K562 (cell line): Measurements from ENCODE around the gene INPP1. TPM values are rescaled to one million over a fixed set of nuclear protein-coding genes. Genes with fewer than 3 reads are reported as not detected.

Source experiments
- ATF3 ChIP-seq, 2 experiments: fragments of 450-650 bp in 1 of 2; sonication (generic) in 1 of 2; formaldehyde crosslinking in 1 of 2; IDR thresholded peaks in 1 of 2; conservative IDR thresholded peaks in 1 of 2; 2 replicates each; pipeline versions ENCODE4 v1.6.1 to v1.8.1; 2016 to 2023; ENCODE audit warnings: mild to moderate bottlenecking in 2 of 2, moderate library complexity in 2 of 2, inconsistent platforms in 1 of 2, missing genetic modification reagents in 1 of 2
- BRD4 ChIP-seq: fragments of 200-600 bp; sonication (generic); IDR thresholded peaks from 2 replicates; pipeline ENCODE4 v1.6.1; 2017; ENCODE audit warnings: inconsistent platforms
- CTCFL ChIP-seq: IDR thresholded peaks from 2 replicates; pipeline ENCODE4 v1.6.1; 2011; ENCODE audit warnings: borderline replicate concordance, low read depth, mild to moderate bottlenecking, moderate library complexity, low read length; ENCODE audit not compliant: insufficient read depth, poor library complexity, severe bottlenecking
- EP300 ChIP-seq: IDR thresholded peaks from 2 replicates; pipeline ENCODE4 v1.6.1; 2012; ENCODE audit warnings: low read length, improper control_type of control experiment
- EP400 ChIP-seq: fragments of 450-650 bp; IDR thresholded peaks from 2 replicates; pipeline ENCODE4 v1.6.1; 2017; ENCODE audit warnings: antibody characterized with exemption, mild to moderate bottlenecking, moderate library complexity
- HBP1 ChIP-seq: fragments of 450-650 bp; formaldehyde crosslinking; IDR thresholded peaks from 2 replicates; pipeline ENCODE4 v1.4.0; 2022; ENCODE audit warnings: missing genetic modification characterization
- HNRNPH1 ChIP-seq: fragments of 200-400 bp; formaldehyde crosslinking; optimal IDR thresholded peaks from 2 replicates; pipeline ENCODE3; 2017; ENCODE audit warnings: low read depth, mild to moderate bottlenecking, low read length, moderate library complexity
- JUND ChIP-seq, 2 experiments: IDR thresholded peaks; 2 replicates in 1 of 2; 3 replicates in 1 of 2; pipeline ENCODE4 v1.6.1; 2011; ENCODE audit warnings: borderline replicate concordance in 2 of 2, low read depth in 2 of 2, low read length in 2 of 2, improper control_type of control experiment in 1 of 2, missing biosample characterization in 1 of 2, missing genetic modification characterization in 1 of 2, missing genetic modification reagents in 1 of 2
- MAX ChIP-seq: sonication (generic); formaldehyde crosslinking; IDR thresholded peaks from 2 replicates; pipeline ENCODE4 v1.9.0; 2022; ENCODE audit warnings: mild to moderate bottlenecking, missing genetic modification reagents
- POLR2AphosphoS2 ChIP-seq: IDR thresholded peaks from 2 replicates; pipeline ENCODE4 v1.6.1; 2012; ENCODE audit warnings: low read length, improper control_type of control experiment
- SMC3 ChIP-seq: conservative IDR thresholded peaks from 2 replicates; pipeline ENCODE4 v1.6.1; 2011; ENCODE audit warnings: low read depth, low read length, improper control_type of control experiment; ENCODE audit not compliant: insufficient read depth
- TCF7 ChIP-seq: sonication (generic); IDR thresholded peaks from 2 replicates; pipeline ENCODE4 v1.6.1; 2016; ENCODE audit warnings: antibody characterized with exemption, borderline replicate concordance
- ZFP36 ChIP-seq: fragments of 150-350 bp; IDR thresholded peaks from 2 replicates; pipeline ENCODE4 v1.6.1; 2018; ENCODE audit warnings: low read length, low read depth; ENCODE audit not compliant: partially characterized antibody
- ZFPM2 ChIP-seq: fragments of 250-450 bp; sonication (Bioruptor Pico); IDR thresholded peaks from 2 replicates; pipeline ENCODE4 v1.5.1; 2022; ENCODE audit warnings: mild to moderate bottlenecking
- ZNF57 ChIP-seq: fragments of 450-650 bp; formaldehyde crosslinking; IDR thresholded peaks from 2 replicates; pipeline ENCODE4 v1.4.0; 2020; ENCODE audit warnings: mild to moderate bottlenecking, moderate library complexity
- ZNF589 ChIP-seq: fragments of 200-800 bp; sonication (Bioruptor generic); IDR thresholded peaks from 2 replicates; pipeline ENCODE4 v1.6.1; 2016; ENCODE audit warnings: low read depth, missing genetic modification characterization, missing compliant biosample characterization
- polyA plus RNA-seq, 8 experiments: library from polyadenylated mRNA; depleted of rRNA in 4 of 8; stranded (reverse) in 5 of 8; unstranded in 3 of 8; fragments of >200 nt; fragmentation: Nextera tagmentation in 2 of 8; fragmentation: Illumina TruSeq in 1 of 8; extraction: Ambion mirVana in 2 of 8; extraction: Trizol in 1 of 8; gene quantifications; 2 replicates each; pipeline versions ENCODE4 v1.2.1 to v1.2.3, GENCODE V29; 2011 to 2014; ENCODE audit warnings: inconsistent platforms in 1 of 8, missing spikeins in 1 of 8
- total RNA-seq, 7 experiments: library from RNA; depleted of rRNA in 6 of 7; stranded (reverse); fragments of >200 nt in 6 of 7; fragmentation: Illumina TruSeq in 2 of 7; extraction: Trizol in 2 of 7; gene quantifications; 2 replicates each; pipeline versions ENCODE4 v1.2.1 to v1.2.3, GENCODE V29; 2011 to 2021; ENCODE audit warnings: low replicate concordance in 1 of 7
- TF ChIP-seq, protein P1 (sequence below): fragments of 450-650 bp; IDR thresholded peaks from 2 replicates; pipeline ENCODE4 v1.6.1; 2017; ENCODE audit warnings: antibody characterized with exemption

INPP1 gene
- total and polyA plus RNA-seq, 9 of the 15 experiments (the other 6 are each of a cell fraction or from before 2014, with no cell fraction given): 3.7 to 11.8 (median 6.5) TPM

DNA sequence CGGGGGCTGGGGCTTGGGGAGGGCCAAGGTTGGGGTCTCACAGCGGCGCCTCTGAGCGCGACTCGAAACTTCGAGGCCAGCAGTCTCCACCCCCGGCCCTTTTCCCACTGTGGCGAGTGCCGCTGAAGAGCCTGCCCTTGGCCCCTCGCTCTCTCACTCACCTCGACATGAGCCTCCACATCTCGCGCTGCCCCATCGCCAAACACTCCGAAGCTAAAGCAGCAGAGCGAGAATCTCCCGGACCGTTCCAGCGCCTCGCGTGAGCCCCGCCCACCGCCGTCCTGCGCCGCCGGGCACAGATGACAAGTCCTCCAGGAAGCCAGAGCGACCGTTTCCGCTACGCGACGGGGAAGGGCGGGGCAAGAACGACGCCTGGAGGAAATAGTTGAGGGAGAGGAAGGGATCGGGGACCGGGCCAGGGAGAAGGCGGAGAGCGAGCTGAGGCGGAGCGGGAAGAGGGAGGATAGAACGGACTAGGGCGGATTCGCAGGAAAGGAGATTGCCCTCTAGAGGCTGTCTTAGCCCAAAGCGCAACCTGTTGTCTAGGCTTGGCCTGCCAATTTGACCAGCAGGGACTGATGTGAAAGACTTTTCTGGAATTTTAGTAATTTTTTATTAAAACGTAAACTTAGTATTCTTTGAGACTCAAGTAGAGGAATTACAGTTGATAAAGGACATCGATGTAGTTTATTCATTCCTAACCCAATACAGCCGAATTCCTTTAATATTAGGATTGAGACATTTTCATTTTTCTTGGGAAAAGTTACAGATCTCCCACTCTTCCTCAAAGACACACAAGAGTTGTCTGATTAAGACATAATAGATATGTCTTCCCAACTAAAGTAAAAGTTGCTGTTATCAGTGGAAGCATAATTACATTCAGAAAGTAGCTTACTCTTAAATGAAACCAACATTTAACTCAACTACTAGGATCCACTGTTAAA is 23.6 kb upstream of the INPP1 start, which contains the start of gene HIBCH (continued):
- TF ChIP-seq MAX (CRISPR knock-in tag) (peak; percentile 47), HNRNPH1 (no peak), POLR2AphosphoS2 (no peak), EP300 (peak; percentile 16), ZNF589 (CRISPR knock-in tag) (no peak), BRD4 (no peak), JUND (IDR thresholded peaks at IDR 0.05; ENCODE audit: borderline replicate concordance, low read depth, low read length) (peak; percentile 66; the same call in 1 of the 2 replicates), JUND (tag; IDR thresholded peaks at IDR 0.05; ENCODE audit: borderline replicate concordance, low read depth, low read length) (no peak; the same call in 2 of the 3 replicates), SMC3 (peak; percentile 38), ZFPM2 (CRISPR knock-in tag) (no peak), TCF7 (0 out of 2 replicates have a peak, but pooled peaks have one; percentile 14), HBP1 (no peak), ATF3 (IDR thresholded peaks at IDR 0.05) (no peak), ATF3 (CRISPR knock-in tag; conservative IDR thresholded peaks at IDR 0.05) (no peak), EP400 (peak; percentile 57; the same call in 1 of the 2 replicates), ZNF57 (no peak), CTCFL (peak; percentile 59), ZFP36 (no peak)
- TF ChIP-seq, protein P1, sequence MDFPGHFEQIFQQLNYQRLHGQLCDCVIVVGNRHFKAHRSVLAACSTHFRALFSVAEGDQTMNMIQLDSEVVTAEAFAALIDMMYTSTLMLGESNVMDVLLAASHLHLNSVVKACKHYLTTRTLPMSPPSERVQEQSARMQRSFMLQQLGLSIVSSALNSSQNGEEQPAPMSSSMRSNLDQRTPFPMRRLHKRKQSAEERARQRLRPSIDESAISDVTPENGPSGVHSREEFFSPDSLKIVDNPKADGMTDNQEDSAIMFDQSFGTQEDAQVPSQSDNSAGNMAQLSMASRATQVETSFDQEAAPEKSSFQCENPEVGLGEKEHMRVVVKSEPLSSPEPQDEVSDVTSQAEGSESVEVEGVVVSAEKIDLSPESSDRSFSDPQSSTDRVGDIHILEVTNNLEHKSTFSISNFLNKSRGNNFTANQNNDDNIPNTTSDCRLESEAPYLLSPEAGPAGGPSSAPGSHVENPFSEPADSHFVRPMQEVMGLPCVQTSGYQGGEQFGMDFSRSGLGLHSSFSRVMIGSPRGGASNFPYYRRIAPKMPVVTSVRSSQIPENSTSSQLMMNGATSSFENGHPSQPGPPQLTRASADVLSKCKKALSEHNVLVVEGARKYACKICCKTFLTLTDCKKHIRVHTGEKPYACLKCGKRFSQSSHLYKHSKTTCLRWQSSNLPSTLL: no peak
